Activated CD4-positive, alpha-beta T cell treated with anti-CD3 and anti-CD28 coated beads for 48 hours (primary cell): ENCODE results near the gene VPS4B.
A peak's percentile ranks its signal among the peaks of the same experiment; 100 is the strongest.
"Not testable (repeated sequence)": the region's sequence is repeated elsewhere in the genome, so short reads cannot be mapped to it uniquely, and the experiment has no call there.

ENCODE experiments used
- DNase-seq: peaks from one replicate; pipeline ENCODE4 v3.0.0-alpha.2; 2020

VPS4B gene

DNA sequence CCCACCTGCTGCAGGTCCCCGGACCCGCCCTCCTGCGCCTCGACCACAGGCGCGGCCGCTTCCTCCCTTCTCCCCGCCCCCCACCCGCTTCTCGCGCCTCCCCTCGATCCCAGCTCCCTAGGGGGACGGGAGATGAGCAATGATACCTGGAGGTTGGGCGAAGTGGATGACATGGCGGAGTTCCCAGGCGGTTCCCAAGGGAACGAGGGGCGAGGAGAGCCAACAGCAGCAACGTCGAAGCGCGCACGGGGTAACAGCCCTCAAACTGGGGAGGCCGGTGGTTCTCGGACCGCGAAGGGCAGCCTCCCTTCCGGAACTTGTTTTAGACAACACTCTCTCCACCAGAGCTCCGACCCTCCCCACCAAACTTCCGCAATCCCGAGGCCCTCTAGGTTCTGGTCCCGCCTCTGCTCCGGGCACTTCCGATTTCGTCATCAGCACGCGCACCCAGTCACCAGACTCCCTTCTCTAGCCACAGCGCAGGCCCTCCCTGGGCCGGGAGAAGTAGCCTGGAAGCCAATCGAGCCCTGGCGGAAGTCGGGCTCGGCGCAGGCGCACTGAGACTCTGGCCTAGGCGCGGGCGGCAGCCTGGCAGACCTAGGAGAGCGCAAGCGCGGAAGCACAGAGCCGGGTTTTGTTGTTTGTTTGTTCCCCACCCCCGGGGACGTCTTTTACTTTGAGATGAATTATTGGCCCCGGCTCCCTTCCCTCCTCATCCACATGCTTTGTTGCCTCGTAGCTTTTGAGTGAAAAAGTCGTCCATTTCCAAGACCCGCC, at the start of gene VPS4B:
VPS4B (minus strand) TSS at position 390 of the 777 bp plus-strand sequence; CDS start at position 173, 217 bp downstream.
- peak; percentile 99 for DNase-seq

DNA sequence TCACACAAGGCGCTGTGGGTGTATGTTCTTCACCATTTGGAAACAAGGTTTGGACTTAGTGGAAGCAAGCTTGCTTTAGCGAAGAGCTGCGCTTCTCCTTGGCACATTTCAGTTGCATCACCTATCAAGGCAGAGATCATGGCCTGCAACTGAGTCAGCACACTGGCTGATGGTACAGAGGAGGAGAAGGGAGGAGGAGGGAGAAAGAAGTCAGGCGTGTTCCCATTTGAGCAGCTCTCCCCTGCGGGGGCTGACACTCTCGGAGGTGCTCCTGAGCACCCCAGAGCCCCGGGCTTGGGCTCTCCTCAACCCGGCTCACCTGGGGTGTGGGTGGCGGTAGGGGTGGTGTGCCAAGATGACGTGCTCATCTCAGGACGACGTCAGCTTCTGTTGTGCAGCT, 48.5 kb upstream of the VPS4B start:
- no peak for DNase-seq

- DNase-seq = no peak
Observed at GRCh38 chr18:63468575-63468974, 46.3 kb upstream of the VPS4B start.

- DNase-seq = no peak
Observed at GRCh38 chr18:63467699-63468098, 45.4 kb upstream of the VPS4B start.

DNA sequence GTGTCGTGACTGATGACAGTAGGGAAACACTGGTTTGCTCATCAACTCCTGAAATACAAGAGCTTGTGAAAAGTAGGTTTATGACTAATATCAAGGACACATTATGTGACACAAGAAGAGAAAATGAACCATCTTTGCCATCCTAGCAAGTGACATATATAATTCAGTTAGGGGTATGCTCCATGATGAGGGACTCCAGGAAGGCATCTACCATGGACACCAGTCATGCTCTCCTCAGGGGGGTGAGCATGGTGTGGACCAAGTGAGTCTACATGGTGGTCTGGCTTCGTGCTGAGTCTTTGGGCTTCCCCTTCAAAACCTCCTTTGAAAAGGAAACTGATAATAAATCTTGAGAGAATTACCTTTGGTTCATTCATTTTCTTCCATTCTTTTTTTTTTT, 42.8 kb upstream of the VPS4B start:
- no peak for DNase-seq

- DNase-seq = no peak
Observed at GRCh38 chr18:63464434-63464833, 42.2 kb upstream of the VPS4B start.

DNA sequence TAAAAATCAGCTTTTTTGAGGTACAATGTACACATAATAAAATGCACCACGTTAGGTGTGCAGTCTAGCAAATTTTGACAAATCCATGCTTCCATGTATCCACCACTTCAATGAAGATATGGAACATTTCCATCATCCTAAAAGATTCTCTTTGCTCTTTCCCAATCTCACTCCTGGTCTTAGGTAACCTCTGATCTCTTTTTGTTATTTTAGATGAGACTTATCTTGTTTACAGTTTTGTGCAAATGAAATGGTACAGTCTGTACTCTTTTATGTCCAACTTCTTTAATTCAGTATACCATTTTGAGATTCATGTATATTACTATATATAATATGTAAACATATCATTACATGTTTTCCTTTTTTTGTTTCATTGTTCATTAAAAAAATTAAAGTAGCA, 38.1 kb upstream of the VPS4B start:
- DNase-seq = no peak

DNA sequence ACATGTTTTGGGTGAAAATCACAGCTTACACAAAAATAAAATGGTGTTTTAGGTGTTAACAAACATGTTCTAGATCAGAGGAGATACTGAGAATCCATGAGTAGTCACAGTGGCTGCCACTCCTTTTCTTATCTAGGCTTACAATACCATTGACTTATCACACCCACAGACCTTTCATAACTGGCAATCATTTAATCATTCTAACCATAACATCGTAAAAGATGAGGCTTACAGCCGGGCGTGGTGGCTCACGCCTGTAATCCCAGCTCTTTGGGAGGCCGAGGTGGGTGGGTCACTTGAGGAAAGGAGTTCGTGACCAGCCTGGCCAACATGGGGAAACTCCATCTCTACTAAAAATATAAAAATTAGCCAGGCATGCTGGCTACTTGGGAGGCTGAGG, 35.7 kb upstream of the VPS4B start:
- DNase-seq = no peak

GRCh38 chr18:63454497-63454896, 32.2 kb upstream of the VPS4B start:
- DNase-seq = no peak

DNA sequence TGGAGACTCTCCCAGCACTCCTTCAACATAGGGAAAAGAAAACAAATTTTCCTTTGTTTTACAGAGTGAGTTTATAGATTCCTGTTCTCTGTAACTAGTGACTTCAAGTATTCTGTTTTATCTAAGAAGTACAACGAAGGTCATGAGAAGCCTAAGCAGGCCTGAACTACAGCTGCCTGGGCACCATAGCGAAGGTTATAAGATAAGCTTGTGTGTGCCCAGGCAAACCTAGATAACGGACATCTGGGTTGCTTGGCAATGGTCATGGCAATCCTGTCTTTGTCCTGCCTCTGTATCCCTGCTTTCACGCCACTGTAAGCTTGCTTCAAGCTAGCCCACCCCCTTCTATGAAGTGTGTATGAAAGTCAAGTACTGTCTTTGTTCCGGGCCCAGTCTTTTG, 30.5 kb upstream of the VPS4B start:
- not testable (repeated sequence) for DNase-seq

DNA sequence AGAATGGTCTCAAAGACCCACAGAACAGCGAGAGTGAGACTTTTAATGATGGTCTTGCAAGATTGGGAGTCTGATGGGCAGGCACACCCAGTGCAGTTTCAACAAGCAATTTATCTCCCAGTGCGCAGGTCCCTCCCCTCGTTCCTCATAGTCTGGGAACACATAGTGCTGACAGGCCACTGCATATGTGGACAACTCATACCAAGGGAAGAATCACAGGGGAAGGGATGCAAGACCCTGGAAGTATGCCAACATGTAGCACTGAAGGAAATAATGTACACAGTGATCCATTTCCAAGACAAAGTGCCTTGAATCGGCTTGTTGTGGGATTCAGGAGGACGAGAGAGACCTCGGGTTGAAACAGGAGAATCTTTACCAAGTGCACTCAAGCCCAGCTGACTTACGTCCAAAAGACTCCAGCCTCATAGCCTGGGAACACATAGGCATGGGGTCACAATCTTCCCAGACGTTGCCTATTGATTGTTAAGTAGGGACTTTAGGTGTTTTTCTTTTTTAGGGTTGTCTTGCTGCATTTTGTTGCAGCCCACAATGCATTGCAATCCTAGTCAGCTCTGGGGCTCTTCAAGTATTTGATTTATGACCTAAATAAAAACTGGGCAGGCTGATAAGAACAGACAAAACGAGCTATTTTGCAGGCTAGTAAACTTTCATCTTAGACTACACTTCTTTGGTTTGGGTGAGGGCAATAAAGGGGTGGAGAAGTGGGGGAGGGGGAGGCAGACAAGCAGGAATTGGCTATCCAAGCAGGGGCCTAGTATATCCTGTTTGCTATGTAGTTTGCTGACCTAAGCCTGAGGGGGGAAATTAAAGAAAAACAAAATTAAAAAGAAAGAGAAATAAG, 29.8 kb upstream of the VPS4B start:
- no peak for DNase-seq

DNA sequence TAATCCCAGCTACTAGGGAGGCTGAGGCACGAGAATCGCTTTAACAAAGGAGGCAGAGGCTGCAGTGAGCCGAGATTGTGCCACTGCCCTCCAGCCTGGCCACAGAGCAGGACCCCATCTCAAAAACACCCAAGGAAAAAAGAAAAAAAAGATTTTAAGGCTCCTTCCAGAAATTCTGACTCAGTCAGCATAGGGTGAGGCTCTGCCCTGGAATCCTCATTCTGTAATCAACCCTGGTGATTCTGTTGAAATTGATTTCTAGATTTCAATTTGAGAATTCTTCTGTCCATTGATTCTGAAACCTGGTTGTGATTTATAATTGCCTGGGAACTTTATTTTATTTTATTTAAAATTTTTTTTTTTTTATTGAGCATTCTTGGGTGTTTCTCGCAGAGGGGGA, 27.1 kb upstream of the VPS4B start:
- DNase-seq = no peak

DNA sequence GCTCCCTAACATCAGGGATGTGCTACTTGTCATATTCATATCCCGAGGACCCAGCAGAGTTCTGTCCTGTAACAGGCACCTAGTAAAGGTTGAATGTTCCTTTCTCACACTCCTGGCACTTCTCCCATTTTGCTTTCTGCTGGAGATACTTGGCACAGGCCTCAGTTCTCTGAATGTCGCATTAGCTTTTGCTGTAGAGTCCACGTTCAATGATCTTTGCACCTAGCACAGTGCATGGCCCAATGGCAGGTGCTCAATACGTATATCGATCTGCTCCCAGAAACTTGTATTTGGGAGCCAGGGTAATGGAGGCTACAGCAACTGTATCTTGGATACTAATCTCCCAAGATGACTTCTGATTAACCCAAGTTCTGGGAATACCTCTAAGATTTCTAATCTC, 24.8 kb upstream of the VPS4B start:
- DNase-seq = no peak

- no peak for DNase-seq
Observed at GRCh38 chr18:63446266-63446665, 24.0 kb upstream of the VPS4B start.

DNA sequence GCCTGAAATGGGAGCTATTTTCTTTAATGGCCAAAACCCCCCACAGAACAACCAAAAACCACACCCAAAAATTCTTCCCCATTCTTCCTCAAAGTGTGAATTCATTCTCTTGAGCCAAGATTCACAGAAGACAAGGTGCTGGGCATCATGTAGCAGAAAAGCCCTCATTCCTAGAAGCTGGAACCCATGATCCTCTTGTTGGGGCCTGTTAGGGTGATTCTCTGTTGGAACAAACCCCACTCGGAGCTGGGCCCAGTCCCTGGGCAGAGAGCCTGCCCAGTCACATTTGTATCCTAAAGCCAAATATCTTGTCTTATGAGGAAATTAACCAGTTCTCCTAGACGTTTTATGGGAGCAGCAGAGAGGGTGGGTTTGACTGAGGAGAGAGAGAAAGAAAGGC, 22.8 kb upstream of the VPS4B start:
- DNase-seq = no peak

DNA sequence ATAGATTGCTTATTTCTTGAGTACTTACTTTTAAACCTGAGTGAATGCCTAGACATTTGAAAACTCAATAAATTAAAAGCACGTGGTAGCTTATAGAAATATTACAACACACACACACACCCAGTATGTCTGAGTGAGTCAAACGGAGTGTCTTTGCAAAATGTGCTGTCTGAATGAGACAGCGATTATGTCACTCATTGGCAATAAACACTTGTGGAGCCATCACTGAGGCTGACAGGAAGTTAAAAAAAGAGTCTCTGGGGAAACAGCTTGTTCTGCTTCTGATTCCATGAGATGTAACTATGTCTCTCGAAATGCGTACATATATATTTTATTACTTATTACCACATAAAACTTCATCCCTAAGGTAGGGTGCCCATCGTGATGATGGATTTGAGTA, 22.3 kb upstream of the VPS4B start:
- no peak for DNase-seq

- DNase-seq = no peak
Observed at GRCh38 chr18:63443829-63444228, 21.6 kb upstream of the VPS4B start.

DNA sequence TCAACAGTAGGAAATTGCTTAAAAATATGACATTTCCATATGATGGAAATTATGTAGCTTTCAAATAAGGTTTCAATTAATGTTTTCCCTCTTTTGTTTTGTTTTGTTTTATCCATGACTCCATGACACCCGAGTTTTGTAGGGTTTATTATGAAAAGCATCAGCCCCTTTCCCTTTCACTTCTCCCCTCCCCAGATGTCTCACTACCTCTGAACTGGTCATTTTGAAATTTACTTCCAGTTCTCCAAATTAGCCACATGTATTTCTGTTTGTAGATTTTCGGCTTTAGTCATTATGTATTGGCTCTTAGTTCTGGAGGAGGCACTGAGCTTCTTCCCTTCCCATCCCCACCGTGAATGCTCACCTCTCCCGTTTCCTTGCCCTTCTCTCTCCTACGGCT, 18.6 kb upstream of the VPS4B start:
- no peak for DNase-seq

GRCh38 chr18:63440219-63440618, 17.9 kb upstream of the VPS4B start:
- no peak for DNase-seq

DNA sequence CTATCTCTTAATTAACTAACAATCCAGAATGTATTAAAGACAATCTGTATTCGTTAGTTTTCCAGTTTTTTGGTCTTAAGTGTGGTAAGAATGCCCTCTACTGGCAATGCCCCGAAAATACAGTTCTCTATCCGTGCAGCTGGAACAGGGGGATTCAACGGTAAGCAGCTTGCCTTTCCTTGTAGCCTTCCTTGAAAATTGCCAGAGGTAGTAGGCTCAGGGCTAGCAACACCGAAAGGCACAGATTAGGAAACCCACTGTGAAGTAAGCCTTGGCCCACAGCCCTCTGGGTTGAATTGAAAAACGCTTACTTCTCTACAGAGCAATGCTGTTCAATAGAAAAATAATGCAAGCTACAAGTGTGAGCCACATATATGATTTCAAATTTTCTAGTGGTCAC, 17.1 kb upstream of the VPS4B start:
- peak; percentile 49 for DNase-seq

DNA sequence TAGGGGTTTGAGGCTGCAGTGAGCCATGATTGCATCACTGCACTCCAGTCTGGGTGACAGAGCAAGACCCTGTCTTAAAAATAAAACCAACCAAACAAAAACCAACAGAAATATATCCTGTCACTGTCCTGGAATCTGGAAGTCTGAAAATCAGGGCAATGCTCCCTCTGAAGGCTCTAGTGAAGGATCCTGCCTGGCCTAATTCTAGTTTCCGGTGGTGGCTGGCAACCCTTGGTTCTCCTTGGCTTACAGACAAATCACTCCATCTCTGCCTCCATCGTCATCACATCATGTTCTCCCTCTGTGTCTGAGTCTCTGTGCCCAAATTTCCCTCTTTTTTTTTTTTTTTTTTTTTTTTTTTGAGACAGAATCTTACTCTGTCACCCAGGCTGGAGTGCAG, 15.9 kb upstream of the VPS4B start:
- DNase-seq = no peak

GRCh38 chr18:63433334-63433866, 11.1 kb upstream of the VPS4B start:
- no peak for DNase-seq

- no peak for DNase-seq
Observed at GRCh38 chr18:63431180-63431579, 8.9 kb upstream of the VPS4B start.

- DNase-seq = no peak
Observed at GRCh38 chr18:63430526-63430925, 8.2 kb upstream of the VPS4B start.
